Activated naive CD4-positive, alpha-beta T cell treated with anti-CD3 and anti-CD28 coated beads for 36 hours (primary cell): Measurements from ENCODE around the gene MT1F. TPM values are rescaled to one million over a fixed set of nuclear protein-coding genes. Genes with fewer than 3 reads are reported as not detected.
A peak's percentile ranks its signal among the peaks of the same experiment; 100 is the strongest.

Experiments
- CTCF ChIA-PET: fragments of 350-600 bp; sonication (Branson Sonifier 250); formaldehyde crosslinking; loops from one replicate; lab custom pipeline; 2021; ENCODE audit warnings: antibody characterized with exemption; lab: Charles Lee
- DNase-seq: peaks from one replicate; pipeline ENCODE4 v3.0.0-alpha.2; 2020
- H3K27ac Mint-ChIP-seq: one replicate; pipeline ENCODE4 v1.8.0; 2021; ENCODE audit warnings: mild to moderate bottlenecking, mixed read lengths
- H3K27me3 Mint-ChIP-seq: one replicate; pipeline ENCODE4 v1.8.0; 2021; ENCODE audit warnings: low read depth, mixed read lengths
- H3K36me3 Mint-ChIP-seq: one replicate; pipeline ENCODE4 v1.8.0; 2021; ENCODE audit warnings: low read depth, mixed read lengths
- H3K4me1 Mint-ChIP-seq: one replicate; pipeline ENCODE4 v1.8.0; 2021; ENCODE audit warnings: low read depth, mixed read lengths
- H3K4me3 Mint-ChIP-seq: one replicate; pipeline ENCODE4 v1.8.0; 2021; ENCODE audit warnings: mild to moderate bottlenecking, moderate library complexity, mixed read lengths
- H3K9me3 Mint-ChIP-seq: one replicate; pipeline ENCODE4 v1.8.0; 2021; ENCODE audit warnings: mixed read lengths
- intact Hi-C: fragments of 100-400 bp; cut with micrococcal nuclease; formaldehyde crosslinking; loops from one replicate; pipeline ENCODE4 v1.15.1; 2023
- total RNA-seq, 2 experiments: library from RNA; stranded (reverse); gene quantifications; one replicate each; pipeline ENCODE4 v1.2.3, GENCODE V29; 2021

Gene MT1F
- 1 to 10 TPM; 5.4 to 6.4 TPM for total RNA-seq

DNA sequence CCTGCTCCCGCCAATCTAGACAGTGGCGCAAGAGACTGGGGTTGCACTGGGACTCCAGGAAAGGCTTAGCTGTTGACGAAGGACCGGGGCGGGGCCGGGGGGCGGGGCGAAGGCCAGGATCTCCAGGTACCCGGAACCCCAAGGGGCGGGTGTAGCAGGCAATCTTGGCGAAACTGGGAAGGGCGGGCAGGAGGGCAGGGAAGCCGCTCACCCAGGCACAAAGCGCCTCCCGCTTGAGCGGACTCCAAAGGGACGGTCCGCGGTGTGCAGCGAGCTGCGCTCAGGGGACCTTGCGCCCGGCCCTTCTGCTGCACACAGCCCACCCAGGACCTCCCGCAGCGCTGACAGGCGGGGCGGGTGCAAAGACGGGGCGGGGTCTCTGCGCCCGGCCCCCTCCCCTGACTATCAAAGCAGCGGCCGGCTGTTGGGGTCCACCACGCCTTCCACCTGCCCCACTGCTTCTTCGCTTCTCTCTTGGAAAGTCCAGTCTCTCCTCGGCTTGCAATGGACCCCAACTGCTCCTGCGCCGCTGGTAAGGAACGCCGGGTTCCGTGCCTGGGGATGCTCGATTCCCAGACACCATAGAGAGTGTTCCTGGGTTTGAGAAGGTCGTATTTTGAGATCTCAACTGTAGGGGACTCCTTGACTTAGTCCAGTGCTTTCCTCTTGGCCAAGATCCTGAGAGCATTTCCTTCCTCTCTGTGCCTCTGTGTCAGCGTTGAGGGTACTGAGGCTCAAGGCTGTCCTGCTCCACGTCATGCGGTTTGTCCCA, at the start of gene MT1F:
TSS of gene MT1F (plus strand) at position 405 of the 772 bp plus-strand sequence. CDS start at position 505, 100 bp downstream.
- H3K4me3 Mint-ChIP-seq = peak within 1 kb of the TSS; percentile 91
- peaks cover 18% of the 10 kb centered on the region for H3K4me1 Mint-ChIP-seq
- no peaks in the 10 kb centered on the region for H3K9me3 Mint-ChIP-seq
- intact Hi-C loops = loop anchor here (1.0 to 5.0 kb wide), 4 partner anchors 14 to 49 kb away; partner anchors contain the start of genes MT1X and MT2A
- CTCF ChIA-PET = interaction anchor here (0.9 kb wide), 1 partner anchor 44 kb away, joined by 5 read pairs; no protein-coding TSS in a partner anchor
- H3K36me3 Mint-ChIP-seq = no peaks in the 10 kb centered on the region
- peak within 1 kb of the TSS; percentile 41 for H3K27ac Mint-ChIP-seq
- peak; percentile 83 for DNase-seq
- H3K27me3 Mint-ChIP-seq = no peaks in the 10 kb centered on the region

DNA sequence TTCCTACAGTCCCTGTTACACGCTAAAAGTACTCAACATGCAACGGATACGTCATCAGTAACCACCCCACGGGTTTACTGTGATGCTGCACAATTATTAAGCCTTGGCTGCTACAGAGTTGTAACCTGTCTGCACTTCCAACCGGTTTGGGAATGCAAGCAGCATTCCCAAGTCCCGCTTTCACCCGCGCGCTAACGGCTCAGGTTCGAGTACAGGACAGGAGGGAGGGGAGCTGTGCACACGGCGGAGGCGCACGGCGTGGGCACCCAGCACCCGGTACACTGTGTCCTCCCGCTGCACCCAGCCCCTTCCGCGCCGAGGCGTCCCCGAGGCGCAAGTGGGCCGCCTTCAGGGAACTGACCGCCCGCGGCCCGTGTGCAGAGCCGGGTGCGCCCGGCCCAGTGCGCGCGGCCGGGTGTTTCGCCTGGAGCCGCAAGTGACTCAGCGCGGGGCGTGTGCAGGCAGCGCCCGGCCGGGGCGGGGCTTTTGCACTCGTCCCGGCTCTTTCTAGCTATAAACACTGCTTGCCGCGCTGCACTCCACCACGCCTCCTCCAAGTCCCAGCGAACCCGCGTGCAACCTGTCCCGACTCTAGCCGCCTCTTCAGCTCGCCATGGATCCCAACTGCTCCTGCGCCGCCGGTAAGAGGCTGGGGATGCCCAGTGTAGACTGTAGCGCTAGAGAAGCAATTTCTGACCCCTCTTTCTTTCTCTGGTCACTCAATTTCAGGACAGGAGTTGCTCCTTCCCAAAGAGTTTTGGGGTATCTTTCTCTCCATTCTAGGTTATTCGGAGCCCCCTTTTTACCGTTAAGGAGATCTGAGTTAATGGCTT, 49.5 kb upstream of the MT1F start, which contains the start of gene MT2A:
TSS of gene MT2A (plus strand) at position 542 of the 833 bp plus-strand sequence. CDS start at position 614, 72 bp downstream.
- no peaks in the 10 kb centered on the region for H3K36me3 Mint-ChIP-seq
- H3K4me3 Mint-ChIP-seq = peak within 1 kb of the TSS; percentile 88
- no peaks in the 10 kb centered on the region for H3K27me3 Mint-ChIP-seq
- peak within 1 kb of the TSS; percentile 88 for H3K27ac Mint-ChIP-seq
- peak; percentile 94 for DNase-seq
- CTCF ChIA-PET = interaction anchor here (0.9 to 2.1 kb wide), 3 partner anchors 31 to 94 kb away, joined by 3 to 7 read pairs (median 3); no protein-coding TSS in a partner anchor
- intact Hi-C loops = loop anchor here (1.0 to 2.0 kb wide), 11 partner anchors 17 to 435 kb away; partner anchors contain the start of genes MT1E, MT1F, MT1X and NUDT21
- H3K4me1 Mint-ChIP-seq = peaks cover 62% of the 10 kb centered on the region
- no peaks in the 10 kb centered on the region for H3K9me3 Mint-ChIP-seq

DNA sequence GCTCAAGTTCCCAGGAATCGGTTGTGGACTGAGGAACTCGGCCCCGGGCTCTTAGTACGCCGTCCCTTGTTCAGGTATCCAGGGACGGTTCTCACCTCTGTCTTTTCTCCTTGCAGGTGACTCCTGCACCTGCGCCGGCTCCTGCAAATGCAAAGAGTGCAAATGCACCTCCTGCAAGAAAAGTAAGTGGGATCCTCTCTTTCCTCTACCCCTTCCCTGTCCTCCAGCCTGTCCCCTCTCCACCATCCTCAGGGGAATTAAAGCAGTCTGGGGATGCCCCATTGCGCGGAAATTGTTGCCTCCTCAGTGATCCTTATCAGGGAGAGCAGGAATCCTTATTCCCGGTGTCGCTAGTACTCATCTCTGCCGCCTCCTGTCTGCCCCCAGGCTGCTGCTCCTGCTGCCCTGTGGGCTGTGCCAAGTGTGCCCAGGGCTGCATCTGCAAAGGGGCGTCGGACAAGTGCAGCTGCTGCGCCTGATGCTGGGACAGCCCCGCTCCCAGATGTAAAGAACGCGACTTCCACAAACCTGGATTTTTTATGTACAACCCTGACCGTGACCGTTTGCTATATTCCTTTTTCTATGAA, 48.8 kb upstream of the MT1F start:
- CTCF ChIA-PET = interaction anchor here (0.7 to 2.1 kb wide), 5 partner anchors 32 to 344 kb away, joined by 3 to 7 read pairs (median 3); no protein-coding TSS in a partner anchor
- peak; percentile 22 for DNase-seq
- H3K27ac Mint-ChIP-seq = peak overlapping the region; percentile 88
- intact Hi-C loops = loop anchor here (1.0 to 2.0 kb wide), 12 partner anchors 16 to 577 kb away; partner anchors contain the start of genes MT1E, MT1F, MT1X and NUDT21
- H3K9me3 Mint-ChIP-seq = no peaks in the 10 kb centered on the region
- no peaks in the 10 kb centered on the region for H3K36me3 Mint-ChIP-seq
- peak overlapping the region; percentile 88 for H3K4me3 Mint-ChIP-seq
- no peaks in the 10 kb centered on the region for H3K27me3 Mint-ChIP-seq
- peaks cover 67% of the 10 kb centered on the region for H3K4me1 Mint-ChIP-seq

DNA sequence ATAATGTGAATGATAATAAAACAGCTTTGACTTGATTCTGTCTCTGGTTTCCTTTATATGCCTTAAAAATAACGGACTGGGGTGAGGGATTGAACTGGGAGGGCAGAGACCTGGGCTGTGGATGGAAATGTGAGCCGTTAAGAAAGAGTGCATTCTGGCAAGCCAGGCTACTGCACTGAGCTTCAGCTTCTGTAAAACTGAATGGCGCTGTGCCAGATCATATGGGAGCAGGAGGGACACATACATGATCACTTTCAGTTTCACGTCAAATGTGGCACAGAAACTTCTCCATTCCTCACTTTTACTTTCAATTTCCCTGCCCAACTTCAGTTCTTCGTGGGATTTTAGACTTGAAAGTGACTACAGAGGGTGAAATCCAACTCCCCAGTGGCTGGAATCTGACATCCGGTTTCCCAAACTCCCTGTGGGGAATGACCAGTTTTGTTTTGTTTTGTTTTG, 48.3 kb upstream of the MT1F start:
- Mint-ChIP-seq H3K27me3 (no peaks in the 10 kb centered on the region), H3K4me1 (peaks cover 72% of the 10 kb centered on the region), H3K36me3 (no peaks in the 10 kb centered on the region), H3K27ac (peak overlapping the region; percentile 88), H3K9me3 (no peaks in the 10 kb centered on the region), H3K4me3 (peak overlapping the region; percentile 88)
- intact Hi-C loops = loop anchor here (1.0 to 2.0 kb wide), 6 partner anchors 159 to 577 kb away; partner anchors contain the start of genes NUDT21, OGFOD1, PSME3IP1 and RSPRY1
- peak; percentile 91 for DNase-seq
- CTCF ChIA-PET = interaction anchor here (0.7 to 2.1 kb wide), 5 partner anchors 9 to 345 kb away, joined by 3 to 7 read pairs (median 3); no protein-coding TSS in a partner anchor

DNA sequence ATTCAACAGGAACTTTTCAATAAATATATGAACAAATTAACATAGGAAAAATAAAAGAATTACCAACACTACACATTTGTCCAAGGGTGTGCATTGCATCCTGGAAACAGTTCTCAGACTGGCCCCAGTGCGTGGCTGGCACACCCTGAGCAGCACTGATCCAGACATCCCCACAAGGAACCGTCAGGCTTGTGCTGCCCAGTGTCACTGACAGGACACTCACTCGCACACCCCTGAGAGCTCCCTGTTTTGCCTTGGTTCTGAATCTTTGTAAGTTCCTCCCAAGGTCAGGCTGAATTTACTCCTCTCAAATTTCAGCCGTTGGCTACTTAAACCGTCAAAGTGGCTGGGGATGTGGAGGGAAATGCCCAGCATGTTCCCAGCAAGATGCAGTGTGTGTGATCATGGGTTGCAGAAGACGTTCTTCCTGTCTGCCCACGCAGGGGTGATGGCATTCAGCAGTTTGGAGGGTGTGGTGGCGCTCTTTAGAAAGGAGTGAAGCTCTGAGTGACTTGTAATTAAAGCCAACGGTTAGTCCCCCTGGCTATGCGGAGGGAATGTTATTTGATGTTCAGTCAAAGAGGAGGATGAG, 47.6 kb upstream of the MT1F start:
- CTCF ChIA-PET = interaction anchor here (0.7 to 3.5 kb wide), 5 partner anchors 10 to 92 kb away, joined by 3 to 12 read pairs (median 3); no protein-coding TSS in a partner anchor
- H3K27me3 Mint-ChIP-seq = no peaks in the 10 kb centered on the region
- H3K27ac Mint-ChIP-seq = peak overlapping the region; percentile 88
- no peaks in the 10 kb centered on the region for H3K36me3 Mint-ChIP-seq
- DNase-seq = peak; percentile 94
- intact Hi-C loops = loop anchor here (5.0 kb wide), 4 partner anchors 322 to 927 kb away; partner anchors contain the start of genes CCDC102A, HERPUD1 and NLRC5
- no peaks in the 10 kb centered on the region for H3K9me3 Mint-ChIP-seq
- H3K4me1 Mint-ChIP-seq = peaks cover 78% of the 10 kb centered on the region
- H3K4me3 Mint-ChIP-seq = peak overlapping the region; percentile 88

DNA sequence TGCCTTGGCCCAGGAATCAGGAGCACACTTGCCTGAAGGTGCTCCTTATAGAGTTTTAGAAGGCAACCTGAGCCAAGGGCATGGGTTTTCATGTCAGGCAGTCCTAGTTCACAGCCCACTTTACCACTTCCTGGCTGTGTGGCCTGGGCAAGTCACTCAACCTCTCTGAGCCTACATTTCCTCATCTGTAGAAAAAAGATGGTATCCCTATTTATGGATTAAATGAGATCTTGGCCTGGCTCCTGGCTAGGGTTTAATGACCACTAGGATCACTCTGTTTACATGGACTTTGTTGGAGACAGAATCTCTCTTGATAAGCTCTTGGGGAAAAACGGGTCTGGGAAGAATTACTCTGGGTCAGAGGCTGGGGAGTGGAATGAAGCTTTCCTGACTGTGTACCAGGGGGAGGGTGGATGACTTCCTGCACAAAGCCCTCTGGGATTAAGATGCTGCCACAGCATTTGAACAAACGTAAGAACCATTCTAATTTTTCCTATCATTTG, 47.1 kb upstream of the MT1F start:
- Mint-ChIP-seq H3K4me3 (peak overlapping the region; percentile 88), H3K27me3 (no peaks in the 10 kb centered on the region), H3K36me3 (no peaks in the 10 kb centered on the region), H3K9me3 (no peaks in the 10 kb centered on the region), H3K4me1 (peaks cover 81% of the 10 kb centered on the region), H3K27ac (peak overlapping the region; percentile 88)
- intact Hi-C loops = loop anchor here (5.0 kb wide), 4 partner anchors 322 to 927 kb away; partner anchors contain the start of genes CCDC102A, HERPUD1 and NLRC5
- CTCF ChIA-PET = interaction anchor here (0.9 to 3.5 kb wide), 3 partner anchors 10 to 91 kb away, joined by 3 to 12 read pairs (median 3); no protein-coding TSS in a partner anchor
- no peak for DNase-seq

DNA sequence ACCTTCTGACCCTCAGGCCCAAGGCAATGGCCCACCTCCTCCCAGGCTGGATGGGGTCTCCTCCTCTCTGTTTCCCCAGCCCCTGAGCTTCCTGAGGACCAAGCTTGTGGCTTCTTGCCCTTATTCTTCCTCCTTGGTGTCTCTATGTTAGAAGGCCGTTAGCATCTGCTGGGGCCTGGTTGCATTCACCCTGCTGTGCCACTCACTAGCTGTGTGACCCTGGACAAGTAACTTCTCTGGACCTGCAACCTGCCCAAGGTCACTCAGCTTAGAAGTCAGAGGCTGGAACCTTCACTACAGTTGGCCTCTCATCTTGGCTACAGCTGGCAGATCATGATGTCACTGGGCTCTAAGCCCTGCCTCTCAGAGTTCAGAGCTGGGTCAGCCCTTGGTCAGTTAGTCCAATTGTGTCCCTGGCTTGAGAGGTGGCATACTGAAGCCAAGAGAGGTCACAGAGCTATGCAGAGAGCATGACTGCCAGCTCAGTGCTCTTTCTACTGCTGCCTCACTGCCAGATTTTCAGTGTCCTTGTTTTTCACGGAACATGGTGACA, 46.4 kb upstream of the MT1F start:
- Mint-ChIP-seq H3K4me1 (peaks cover 78% of the 10 kb centered on the region), H3K27ac (peak overlapping the region; percentile 88), H3K9me3 (no peaks in the 10 kb centered on the region), H3K4me3 (no peak overlapping the region), H3K27me3 (peaks cover under 1% of the 10 kb centered on the region), H3K36me3 (no peaks in the 10 kb centered on the region)
- intact Hi-C loops = loop anchor here (5.0 kb wide), 4 partner anchors 321 to 926 kb away; partner anchors contain the start of genes CCDC102A, HERPUD1 and NLRC5
- CTCF ChIA-PET = interaction anchor here (0.7 to 3.5 kb wide), 3 partner anchors 11 to 576 kb away, joined by 3 to 12 read pairs (median 5); no protein-coding TSS in a partner anchor
- no peak for DNase-seq

DNA sequence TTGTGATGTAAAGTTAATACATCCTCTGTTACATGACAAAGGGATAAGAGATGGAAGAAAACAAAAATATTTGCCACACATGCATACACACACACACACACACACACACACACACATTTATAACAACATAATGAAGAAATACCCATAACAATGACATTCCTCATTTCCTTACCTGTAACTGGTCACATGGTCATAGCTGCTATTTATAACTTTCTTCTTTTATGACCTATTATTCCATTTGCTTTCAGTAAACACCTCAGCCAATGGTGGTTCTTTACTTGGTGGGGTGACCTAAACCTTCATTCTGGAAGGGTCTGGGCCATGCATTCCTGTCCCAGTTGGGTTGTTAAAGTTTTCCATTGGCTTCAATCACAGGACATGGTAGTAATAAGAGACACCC, 44.1 kb upstream of the MT1F start:
- Mint-ChIP-seq H3K27me3 (peaks cover 16% of the 10 kb centered on the region), H3K4me1 (peaks cover 68% of the 10 kb centered on the region), H3K36me3 (no peaks in the 10 kb centered on the region), H3K9me3 (no peaks in the 10 kb centered on the region), H3K27ac (peak overlapping the region; percentile 73), H3K4me3 (no peak overlapping the region)
- DNase-seq = no peak
- intact Hi-C loops = loop anchor here (1.0 to 5.0 kb wide), 7 partner anchors 12 to 989 kb away; partner anchors contain the start of genes CCDC102A, HERPUD1, MT1E and NLRC5
- CTCF ChIA-PET = interaction anchor here (3.5 kb wide), 1 partner anchor 88 kb away, joined by 12 read pairs; no protein-coding TSS in a partner anchor

DNA sequence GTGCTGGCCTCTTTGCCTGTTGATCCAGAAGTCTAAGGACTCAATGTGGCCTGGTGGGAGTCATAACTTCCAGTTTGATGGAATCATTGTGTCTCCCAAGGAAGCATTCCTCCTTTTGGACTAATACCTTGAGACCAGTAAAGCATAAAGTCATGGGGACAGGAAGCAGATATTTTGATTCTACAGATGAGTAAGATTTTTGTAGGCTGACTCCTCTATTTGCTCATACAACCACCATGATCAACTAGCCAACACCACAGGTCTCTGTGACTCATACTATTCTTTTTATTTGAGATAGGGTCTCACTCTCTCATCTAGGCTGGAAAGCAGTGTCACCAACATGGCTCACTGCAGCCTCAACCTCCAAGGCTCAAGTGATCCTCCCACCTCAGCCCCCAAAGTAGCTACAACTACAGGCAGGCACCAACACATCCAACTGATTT, 43.2 kb upstream of the MT1F start:
- H3K4me1 Mint-ChIP-seq = peaks cover 59% of the 10 kb centered on the region
- DNase-seq = peak; percentile 58
- peaks cover 20% of the 10 kb centered on the region for H3K27me3 Mint-ChIP-seq
- H3K36me3 Mint-ChIP-seq = no peaks in the 10 kb centered on the region
- CTCF ChIA-PET = interaction anchor here (1.3 to 1.4 kb wide), 2 partner anchors 11 to 34 kb away, joined by 3 to 4 read pairs; no protein-coding TSS in a partner anchor
- intact Hi-C loops = loop anchor here (1.0 to 5.0 kb wide), 7 partner anchors 11 to 988 kb away; partner anchors contain the start of genes CCDC102A, HERPUD1, MT1E and NLRC5
- no peak overlapping the region for H3K4me3 Mint-ChIP-seq
- H3K27ac Mint-ChIP-seq = no peak overlapping the region
- no peaks in the 10 kb centered on the region for H3K9me3 Mint-ChIP-seq

DNA sequence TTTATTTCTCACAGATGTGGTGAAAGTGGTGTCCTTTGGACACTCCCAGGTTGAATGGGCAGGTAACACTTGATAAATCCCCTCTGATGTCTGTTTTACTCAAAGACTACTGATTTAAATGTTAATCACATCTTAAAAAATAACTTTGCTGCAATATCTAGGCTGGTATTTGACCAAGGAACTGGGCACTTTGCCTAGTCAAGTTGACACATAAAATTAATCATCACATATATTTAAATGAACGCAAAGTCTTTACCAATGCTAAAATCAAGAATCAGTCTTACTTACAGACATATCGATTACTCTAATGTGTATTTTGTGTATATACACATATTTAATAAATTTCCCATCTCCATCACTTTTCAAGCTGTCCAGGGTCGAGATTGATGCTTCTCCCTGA, 42.4 kb upstream of the MT1F start:
- CTCF ChIA-PET = interaction anchor here (1.3 to 1.4 kb wide), 2 partner anchors 12 to 35 kb away, joined by 3 to 4 read pairs; no protein-coding TSS in a partner anchor
- DNase-seq = no peak

More for the DNA sequence above, 42.4 kb upstream of the MT1F start:
- no peaks in the 10 kb centered on the region for H3K9me3 Mint-ChIP-seq
- intact Hi-C loops = loop anchor here (2.0 kb wide), 1 partner anchor 987 kb away; no protein-coding TSS in a partner anchor
- no peaks in the 10 kb centered on the region for H3K36me3 Mint-ChIP-seq
- H3K4me3 Mint-ChIP-seq = no peak overlapping the region
- peaks cover 52% of the 10 kb centered on the region for H3K4me1 Mint-ChIP-seq
- H3K27ac Mint-ChIP-seq = no peak overlapping the region
- peaks cover 20% of the 10 kb centered on the region for H3K27me3 Mint-ChIP-seq
